NCI-H2196 treated with DMSO at 0.1 percent for 48 hours (cell line): ENCODE data around the gene EPN3.

ENCODE experiments used
- DNase-seq: peaks from one replicate; lab custom pipeline; 2025; ENCODE audit not compliant: unreplicated experiment; lab: John Stamatoyannopoulos, UW

The EPN3 gene

DNA sequence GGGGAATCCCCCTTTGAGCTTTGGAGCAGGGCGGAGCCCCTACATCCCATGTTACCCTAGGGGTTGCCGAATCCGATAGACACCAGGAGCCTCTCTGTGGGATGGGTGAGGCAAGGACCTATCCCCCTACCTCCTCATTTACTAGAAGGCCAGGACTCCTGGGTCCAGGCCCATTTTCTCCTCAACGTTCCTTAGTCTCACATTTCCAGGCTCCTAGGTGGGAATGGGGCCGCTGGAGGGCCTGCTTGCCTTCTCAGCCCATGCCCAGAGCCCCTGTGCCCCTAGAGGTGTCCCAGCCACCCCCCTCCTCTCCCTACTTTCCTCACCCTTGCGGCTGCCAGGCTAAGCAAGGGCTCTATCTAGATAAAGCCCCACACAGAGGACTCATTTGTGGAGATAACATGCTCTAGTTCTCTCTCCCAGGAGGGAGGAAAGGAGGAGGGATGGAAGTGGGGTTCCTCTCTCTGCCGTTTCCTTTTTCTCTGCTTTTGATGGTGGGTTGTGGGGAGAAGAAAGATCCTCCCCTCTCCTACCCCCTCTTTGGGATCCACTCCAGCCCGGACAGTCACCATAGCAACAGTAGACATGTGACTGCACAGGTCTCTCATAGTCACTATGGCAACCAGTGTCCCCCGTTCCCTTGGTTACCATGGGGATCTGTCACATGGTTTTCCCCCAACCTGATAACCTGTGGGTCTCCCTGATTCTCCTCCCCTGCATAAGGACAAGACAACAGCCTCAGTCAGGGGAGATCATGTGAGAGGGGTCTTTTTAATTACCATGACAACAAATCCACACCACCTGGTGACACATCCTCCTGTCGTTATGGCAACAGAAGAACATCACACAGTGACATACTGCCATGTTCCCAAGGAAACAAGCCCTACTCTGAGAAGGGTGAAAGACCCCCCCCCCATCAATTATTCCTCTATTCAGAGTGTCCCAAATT, 33.1 kb downstream of the EPN3 start:
- DNase-seq = peak; percentile 17

DNA sequence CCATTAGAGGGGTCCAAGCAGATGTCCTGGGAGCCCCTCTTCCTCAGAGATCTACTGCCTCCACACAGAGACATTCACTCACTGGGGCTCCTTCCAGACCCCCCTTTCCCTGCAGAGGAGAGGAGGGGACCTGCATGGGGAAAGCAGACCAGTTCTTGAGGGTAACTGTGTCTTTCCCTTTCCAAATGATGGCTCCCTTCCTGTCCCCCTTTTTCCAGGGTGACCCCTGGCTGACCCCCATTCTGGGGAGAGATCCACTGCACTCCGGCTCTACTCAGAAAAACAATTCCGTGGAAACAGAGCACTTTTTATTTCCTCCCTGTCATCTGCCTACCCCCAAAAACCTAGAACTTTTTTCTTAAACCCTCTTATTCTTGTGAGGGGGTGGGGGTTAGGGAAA, 34.4 kb downstream of the EPN3 start:
- no peak for DNase-seq

DNA sequence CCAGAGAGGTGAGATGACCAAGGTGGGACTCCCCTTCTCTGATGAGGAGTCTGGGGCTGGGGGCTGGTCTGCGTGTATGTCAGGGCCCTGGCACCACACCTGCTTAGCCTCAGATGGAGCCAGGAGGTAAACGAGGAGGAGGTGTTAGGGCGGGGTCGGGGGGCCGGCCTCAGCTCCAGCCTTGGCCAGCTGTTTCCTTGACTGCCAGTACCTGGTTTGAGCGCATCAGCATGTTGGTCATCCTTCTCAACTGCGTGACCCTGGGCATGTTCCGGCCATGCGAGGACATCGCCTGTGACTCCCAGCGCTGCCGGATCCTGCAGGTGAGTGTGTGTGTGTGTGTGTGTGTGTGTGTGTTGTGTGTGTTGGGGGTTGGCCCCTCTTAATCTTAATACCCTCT, 36.1 kb downstream of the EPN3 start:
- DNase-seq = no peak

DNA sequence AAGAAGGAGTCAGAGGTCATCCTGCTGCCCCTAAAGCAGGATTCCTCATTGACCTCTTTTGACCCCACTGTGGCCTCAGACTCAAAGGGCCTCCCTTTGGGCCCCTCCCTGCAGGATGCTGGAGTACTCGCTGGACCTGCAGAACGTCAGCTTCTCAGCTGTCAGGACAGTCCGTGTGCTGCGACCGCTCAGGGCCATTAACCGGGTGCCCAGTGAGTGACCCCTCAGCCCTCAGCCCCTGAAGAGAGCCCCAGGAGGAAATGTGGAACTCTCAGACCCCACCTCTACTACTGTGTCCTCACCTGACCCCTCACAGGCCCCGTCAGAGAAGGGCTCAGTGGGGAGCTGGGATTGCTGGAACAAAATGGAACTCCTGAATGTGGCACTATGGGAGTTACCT, 37.1 kb downstream of the EPN3 start:
- DNase-seq = no peak

DNA sequence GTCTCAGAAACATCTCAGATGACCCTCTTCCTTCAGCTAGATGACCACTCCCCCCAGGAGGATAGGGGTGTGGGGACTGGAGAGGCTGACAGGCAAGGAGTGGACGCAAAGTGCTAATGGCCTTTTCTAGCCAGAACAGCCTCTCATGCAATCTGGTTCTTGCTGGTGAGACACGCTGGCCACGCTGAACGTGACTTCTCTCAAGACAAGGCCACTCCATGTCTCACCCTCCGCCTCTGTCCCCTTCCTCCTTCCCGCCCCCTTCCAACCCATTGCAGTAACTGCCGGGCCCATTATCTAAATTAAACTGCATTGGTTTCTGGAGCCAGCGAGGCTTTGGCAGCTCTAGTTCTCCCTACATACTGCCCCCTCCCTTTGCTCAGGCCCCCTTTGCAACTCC, 37.5 kb downstream of the EPN3 start:
- no peak for DNase-seq

DNA sequence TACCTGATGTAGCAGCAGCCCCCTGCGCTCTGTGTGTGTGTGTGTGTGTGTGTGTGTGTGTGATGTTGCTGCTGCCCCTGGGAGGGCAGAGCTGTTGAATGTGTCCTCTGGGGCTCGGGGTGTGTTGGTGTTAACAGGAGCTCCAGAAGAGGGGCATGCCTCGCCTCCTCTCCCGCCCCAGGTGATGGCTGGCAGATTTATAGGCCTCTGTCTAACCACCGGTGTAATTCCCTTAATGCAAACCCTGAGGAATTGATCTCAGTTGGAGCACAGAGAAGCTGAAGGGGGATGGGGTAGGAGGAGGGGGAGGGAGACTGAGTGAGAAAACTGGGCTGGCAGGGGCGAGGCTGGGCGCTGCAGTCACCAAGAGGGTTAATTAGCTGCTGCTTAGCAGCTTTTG, 38.0 kb downstream of the EPN3 start:
- no peak for DNase-seq

DNA sequence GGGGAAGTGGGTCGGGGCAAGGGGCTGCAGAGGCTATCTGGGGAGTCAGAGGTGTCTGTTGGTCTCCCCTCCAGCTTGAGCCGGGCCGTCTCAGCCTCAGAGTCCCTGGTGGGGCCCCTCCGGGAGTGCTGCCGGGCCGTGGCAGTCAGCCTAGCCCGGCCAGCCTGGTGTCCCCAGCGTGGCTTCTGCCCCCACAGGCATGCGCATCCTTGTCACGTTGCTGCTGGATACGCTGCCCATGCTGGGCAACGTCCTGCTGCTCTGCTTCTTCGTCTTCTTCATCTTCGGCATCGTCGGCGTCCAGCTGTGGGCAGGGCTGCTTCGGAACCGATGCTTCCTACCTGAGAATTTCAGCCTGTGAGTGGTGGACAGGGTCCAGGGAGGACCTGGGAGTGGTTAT, 39.1 kb downstream of the EPN3 start:
- no peak for DNase-seq

DNA sequence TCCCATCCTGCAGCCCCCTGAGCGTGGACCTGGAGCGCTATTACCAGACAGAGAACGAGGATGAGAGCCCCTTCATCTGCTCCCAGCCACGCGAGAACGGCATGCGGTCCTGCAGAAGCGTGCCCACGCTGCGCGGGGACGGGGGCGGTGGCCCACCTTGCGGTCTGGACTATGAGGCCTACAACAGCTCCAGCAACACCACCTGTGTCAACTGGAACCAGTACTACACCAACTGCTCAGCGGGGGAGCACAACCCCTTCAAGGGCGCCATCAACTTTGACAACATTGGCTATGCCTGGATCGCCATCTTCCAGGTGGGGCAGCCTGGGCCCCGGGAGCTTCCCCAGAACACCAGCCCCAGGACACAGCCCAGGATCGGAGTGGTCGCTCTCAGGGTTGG, 40.0 kb downstream of the EPN3 start:
- DNase-seq = no peak

DNA sequence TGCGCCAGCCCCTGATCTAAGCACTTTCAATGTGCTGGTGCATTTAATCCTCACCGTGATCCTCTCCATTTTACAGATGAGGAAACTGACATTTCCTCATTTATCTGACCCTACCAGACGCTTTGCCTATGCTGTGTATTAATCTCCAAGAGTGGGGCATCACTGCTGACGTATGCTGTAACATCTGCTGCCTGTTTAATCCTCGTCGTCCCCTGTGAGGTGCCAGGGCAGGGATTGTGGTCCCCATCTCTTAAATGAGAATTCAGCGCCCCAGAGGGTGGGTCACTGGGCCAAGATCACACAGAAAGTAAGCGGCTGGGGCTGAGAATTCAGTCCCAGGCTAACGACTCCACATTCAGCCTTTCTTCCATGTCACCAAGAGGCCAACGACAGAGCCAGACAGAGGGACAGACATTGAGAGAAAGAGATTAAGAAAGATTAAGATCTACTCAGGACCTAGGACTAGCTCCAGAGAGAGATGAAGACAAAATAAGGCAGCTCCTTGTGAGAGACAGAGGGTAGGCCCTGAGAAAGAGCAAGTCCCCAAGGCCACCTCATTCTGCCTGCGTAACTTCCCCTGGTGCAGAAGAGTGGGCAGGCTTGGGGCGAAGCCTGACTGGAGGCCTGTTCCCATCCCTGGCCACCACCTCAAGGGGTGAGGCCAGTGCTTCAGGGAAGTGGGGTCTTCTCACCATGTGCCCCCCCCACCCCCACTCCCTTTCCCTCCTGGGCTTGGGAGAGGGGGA, 41.5 kb downstream of the EPN3 start:
- no peak for DNase-seq

DNA sequence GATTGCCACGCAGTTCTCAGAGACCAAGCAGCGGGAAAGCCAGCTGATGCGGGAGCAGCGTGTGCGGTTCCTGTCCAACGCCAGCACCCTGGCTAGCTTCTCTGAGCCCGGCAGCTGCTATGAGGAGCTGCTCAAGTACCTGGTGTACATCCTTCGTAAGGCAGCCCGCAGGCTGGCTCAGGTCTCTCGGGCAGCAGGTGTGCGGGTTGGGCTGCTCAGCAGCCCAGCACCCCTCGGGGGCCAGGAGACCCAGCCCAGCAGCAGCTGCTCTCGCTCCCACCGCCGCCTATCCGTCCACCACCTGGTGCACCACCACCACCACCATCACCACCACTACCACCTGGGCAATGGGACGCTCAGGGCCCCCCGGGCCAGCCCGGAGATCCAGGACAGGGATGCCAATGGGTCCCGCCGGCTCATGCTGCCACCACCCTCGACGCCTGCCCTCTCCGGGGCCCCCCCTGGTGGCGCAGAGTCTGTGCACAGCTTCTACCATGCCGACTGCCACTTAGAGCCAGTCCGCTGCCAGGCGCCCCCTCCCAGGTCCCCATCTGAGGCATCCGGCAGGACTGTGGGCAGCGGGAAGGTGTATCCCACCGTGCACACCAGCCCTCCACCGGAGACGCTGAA, 43.2 kb downstream of the EPN3 start:
- no peak for DNase-seq

DNA sequence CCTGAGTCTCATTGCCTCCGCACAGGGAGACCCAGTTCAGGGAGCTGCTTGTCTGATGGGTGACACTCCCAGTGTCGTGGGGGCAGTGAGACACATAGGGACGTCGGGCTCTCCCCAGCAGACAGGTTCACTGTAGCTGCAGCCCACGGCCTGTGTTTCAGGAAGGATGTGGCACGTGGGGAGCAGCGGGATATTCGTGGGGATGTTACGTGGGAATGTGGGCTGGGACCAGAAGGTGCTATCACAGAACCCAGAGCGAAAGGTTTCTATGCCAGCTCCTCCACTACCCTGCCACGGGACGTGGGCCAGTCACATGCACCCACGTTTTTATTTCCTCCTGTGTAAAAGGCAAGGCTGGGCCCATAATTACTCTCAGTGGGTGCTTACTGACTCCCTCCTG, 44.3 kb downstream of the EPN3 start:
- DNase-seq = no peak

DNA sequence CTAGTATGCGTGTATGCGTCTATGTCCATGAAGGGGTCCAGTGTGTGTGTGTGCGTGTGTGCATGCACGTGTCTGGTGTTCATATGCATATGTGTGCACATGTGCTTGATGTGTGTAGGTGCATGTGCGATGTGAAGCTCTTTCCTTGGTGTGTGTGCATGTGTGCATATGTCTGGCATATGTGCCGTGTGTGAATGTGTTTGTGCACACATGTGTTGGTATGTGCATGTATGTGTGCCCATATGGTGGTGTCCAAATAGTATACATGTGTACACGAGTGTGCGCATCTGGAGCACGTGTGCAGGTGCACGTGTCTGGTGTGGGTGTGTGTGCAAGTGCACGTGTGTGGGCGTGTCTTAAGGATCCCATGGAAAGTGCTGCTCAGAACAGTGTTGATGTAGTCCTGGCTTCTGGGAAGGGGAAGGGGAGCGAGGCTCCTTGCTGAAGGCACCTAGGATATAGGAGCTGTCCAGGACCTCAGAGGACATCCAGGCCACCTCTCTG, 45.0 kb downstream of the EPN3 start:
- no peak for DNase-seq

DNA sequence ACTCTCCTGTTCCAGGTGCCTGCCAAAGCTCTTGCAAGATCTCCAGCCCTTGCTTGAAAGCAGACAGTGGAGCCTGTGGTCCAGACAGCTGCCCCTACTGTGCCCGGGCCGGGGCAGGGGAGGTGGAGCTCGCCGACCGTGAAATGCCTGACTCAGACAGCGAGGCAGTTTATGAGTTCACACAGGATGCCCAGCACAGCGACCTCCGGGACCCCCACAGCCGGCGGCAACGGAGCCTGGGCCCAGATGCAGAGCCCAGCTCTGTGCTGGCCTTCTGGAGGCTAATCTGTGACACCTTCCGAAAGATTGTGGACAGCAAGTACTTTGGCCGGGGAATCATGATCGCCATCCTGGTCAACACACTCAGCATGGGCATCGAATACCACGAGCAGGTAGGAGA, 45.6 kb downstream of the EPN3 start:
- DNase-seq = no peak

DNA sequence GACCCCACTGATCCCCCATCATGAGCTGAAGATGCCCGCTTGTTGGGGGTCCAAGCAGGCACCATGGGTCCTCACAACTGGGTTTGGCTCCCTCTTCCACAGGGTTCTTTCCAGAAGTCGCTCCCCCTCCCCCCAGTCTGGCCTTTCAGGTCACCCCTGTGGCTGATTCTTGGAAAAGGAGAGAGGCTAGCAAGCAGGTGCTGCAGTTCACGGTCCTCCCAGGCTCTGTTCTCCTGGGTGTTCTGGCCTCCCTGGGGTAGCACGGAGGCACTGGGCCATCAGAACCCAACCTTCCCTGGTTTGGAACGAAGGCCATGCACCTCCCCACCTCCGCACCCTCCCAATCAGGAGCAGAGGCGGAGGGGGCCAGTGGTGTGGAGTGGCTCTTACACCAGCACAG, 46.9 kb downstream of the EPN3 start:
- no peak for DNase-seq

DNA sequence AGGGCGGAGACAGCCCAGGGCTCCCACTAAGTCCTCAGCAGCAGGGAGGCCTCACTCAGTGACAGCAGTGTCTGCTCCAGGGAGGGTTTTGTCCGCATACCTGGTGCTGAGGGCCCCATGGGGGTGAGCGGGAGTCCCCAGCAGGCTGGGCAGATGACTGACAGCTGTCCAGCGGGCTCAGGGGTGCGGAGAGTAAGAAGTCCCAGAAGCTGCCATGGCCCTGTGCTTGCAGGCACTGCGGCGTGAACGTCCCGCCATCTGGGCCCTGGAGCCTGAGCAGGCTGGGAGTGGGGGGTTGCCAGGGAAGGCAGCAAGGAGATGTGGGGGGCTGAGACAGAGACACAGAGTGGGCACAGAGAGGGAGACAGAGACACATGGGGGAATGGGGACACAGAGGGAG, 48.1 kb downstream of the EPN3 start:
- DNase-seq = no peak

DNA sequence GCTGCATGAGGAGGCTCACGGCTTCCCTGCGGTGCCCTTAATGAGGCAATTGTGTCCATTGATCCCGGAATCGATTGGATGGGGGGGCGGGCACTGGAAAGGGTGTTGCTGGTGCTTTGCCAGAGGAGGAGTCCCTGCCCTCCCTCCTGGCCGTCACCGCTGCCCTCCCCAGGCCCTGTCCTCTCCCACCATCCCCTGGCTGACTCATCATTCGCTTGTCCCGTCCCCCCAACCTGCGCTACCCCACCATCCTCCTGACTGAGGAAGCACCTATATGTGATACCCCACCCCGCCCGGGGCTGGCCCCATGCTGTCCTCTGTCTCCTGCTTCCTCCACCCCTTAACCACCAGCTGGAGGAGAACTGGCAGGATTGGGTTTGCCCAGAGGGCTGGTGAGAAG, 48.8 kb downstream of the EPN3 start:
- DNase-seq = no peak

DNA sequence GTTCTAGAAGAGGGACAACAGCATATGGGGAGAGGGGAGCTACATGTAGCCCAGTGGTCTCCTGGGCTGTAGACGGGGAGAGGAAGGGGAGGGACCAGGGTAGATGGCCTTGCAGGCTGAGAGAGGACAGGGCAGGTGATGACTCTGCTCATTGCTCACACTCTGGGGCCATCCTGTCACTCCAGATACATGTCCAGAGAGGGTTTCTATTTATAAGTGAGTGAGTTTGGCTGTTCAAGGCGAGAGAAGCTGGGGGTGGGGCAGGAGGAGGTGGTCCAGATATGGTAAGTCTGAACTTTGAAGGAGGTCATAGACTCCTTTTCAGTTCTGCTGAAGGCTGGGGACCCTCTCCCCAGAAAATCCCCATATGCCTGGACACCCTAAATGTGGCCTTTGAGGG, 50.2 kb downstream of the EPN3 start:
- DNase-seq = no peak

DNA sequence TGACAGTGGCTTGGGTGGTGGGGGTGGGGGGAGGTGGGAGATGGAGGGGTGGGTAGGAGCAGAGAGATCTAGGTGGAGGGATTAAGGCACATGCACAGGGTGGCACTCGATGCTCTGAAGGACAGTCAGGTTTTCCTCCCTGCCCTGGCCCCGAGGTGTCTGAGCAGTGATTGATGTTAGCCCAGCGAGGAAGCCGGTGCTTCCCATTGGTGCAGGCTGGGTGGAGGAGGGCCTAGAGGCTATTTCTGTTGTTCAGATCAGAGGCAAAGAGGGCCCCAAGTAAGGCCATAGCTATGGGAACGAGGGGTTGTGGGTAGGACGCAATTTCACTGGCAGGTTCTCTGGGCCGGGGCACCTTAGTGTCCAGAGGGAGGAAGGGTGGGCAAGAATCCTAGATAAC, 51.1 kb downstream of the EPN3 start:
- DNase-seq = no peak

DNA sequence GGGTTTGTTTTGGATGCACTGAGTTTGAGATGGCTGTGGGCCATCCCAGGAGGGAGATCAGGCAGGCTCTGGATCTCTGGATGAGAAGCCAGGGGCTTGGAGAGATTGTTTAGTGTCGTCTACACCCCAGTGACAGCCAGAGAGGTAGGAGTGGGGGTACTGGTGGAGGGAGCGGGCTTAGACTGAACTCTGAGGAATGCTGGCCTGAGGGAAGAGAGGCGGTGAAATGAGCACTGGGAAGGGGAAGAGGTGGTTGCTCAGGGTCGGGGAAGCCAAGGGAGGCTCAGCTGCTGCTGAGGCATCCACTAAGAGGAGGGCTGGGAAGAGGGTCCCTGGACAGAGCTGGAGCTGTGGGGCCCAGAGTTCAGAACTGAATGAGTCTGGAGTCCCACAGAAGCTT, 51.6 kb downstream of the EPN3 start:
- no peak for DNase-seq

DNA sequence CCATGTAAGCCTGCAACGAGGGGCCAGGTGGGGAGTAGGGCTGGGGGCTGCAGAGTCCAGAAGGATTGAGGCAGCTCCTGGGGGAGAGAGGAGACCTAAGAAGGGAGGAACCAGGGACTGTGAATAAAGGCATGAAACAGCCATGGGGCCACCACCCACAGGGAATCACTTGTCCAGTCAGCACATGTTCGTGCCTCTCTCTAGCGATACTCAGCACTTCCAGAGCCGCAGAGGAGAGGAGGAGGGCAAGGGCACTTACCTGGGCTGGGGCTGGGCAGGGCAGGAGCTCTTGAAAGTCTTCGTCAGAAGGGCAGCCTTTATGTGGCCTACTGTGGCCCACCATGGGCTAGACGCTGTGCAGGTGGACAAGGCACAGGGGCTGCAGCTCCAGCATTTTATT, 52.2 kb downstream of the EPN3 start:
- DNase-seq = no peak

DNA sequence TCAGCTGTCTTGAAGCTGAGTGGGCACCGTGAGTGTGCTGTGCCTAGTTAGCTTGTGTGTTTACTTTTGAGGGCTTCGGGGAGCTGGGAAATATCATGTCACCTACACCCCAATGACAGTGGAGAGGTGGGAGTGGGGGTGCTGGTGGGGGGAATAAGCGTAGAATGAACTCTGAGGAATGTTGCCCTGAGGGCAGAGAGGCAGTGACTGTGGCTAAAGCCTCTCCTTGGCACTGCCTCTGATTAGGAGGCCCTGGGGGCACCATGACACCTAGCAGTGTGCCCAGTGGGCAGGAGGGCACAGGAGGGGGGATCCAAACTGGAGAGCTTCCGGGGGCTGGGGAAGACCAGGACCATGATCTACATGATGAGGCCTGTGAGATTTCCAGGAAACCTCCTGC, 52.8 kb downstream of the EPN3 start:
- no peak for DNase-seq

DNA sequence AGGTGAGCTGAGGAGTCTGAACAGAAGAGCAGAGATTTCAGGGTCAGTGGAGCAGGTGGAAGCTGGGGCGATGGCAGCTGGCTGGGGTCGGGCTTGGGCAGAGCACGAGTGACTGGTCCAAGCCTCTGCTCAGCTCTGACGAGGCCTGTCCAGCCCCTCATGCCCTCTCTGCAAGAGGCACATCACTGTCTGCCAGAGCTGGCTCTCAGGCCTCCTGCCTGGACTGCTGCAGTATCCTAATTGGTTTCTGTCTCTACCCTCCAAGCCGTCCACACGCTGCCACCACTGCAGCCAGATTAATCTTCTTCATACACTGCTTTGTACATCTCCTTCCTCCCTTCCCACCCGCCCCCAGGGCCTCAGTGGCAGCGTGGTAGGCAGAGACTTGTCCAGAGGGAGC, 53.4 kb downstream of the EPN3 start:
- no peak for DNase-seq
